PC-3 (cell line): ENCODE data around the gene GSK3B. TPM values are rescaled to one million over a fixed set of nuclear protein-coding genes. Genes with fewer than 3 reads are reported as not detected.
A peak's percentile ranks its signal among the peaks of the same experiment; 100 is the strongest.

Experiments
- ATAC-seq: fragments of 200-7000 bp; cut with Tn5 transposase; 2 replicates; pipeline ENCODE4 v1.9.1; 2020; ENCODE audit warnings: mild to moderate bottlenecking, moderate library complexity
- BruUV-seq: library from RNA; stranded (reverse); fragments of 400-500 nt; replicated peaks from 2 replicates; lab custom pipeline; 2021; lab: Mats Ljungman, UMichigan
- CTCF ChIA-PET: fragments of 300-600 bp; sonication (Branson Sonifier 250); formaldehyde crosslinking; loops from one replicate; lab custom pipeline; 2022; ENCODE audit warnings: antibody characterized with exemption; lab: Charles Lee
- POLR2A ChIA-PET: fragments of 300-600 bp; sonication (Branson Sonifier 250); formaldehyde crosslinking; loops from one replicate; lab custom pipeline; 2022; ENCODE audit warnings: antibody characterized with exemption; ENCODE audit not compliant: unreplicated experiment; lab: Charles Lee
- DNase-seq: peaks from one replicate; pipeline ENCODE4 v3.0.0-alpha.2; 2015
- H2AFZ ChIP-seq: fragments of 300-600 bp; sonication (generic); 2 replicates; pipeline ENCODE4 v1.6.0; 2016; ENCODE audit warnings: antibody characterized with exemption, low read length
- H3F3A ChIP-seq: fragments of 300-600 bp; sonication (generic); one replicate; pipeline ENCODE4 v1.6.0; 2017; ENCODE audit warnings: antibody characterized with exemption, low read length, control low read depth, mild to moderate bottlenecking; ENCODE audit not compliant: unreplicated experiment
- H3K27ac ChIP-seq: fragments of 300-600 bp; sonication (generic); 2 replicates; pipeline ENCODE4 v1.5.1; 2016; ENCODE audit warnings: mild to moderate bottlenecking, low read length
- H3K27me3 ChIP-seq: fragments of 300-600 bp; sonication (generic); 2 replicates; pipeline ENCODE4 v1.6.1; 2016; ENCODE audit warnings: low read length, mixed read lengths
- H3K36me3 ChIP-seq: fragments of 300-600 bp; sonication (generic); 2 replicates; pipeline ENCODE4 v1.6.1; 2016; ENCODE audit warnings: low read depth, mixed run types, low read length, mixed read lengths
- H3K4me1 ChIP-seq: fragments of 300-600 bp; sonication (generic); 2 replicates; pipeline ENCODE4 v1.5.1; 2016; ENCODE audit warnings: low read length; ENCODE audit not compliant: insufficient read depth
- H3K4me2 ChIP-seq: fragments of 300-600 bp; sonication (generic); 2 replicates; pipeline ENCODE4 v1.6.0; 2016; ENCODE audit warnings: low read length
- H3K4me3 ChIP-seq: fragments of 300-600 bp; sonication (generic); 2 replicates; pipeline ENCODE4 v1.5.1; 2016; ENCODE audit warnings: mild to moderate bottlenecking, low read length, mixed read lengths
- H3K79me2 ChIP-seq: fragments of 300-600 bp; sonication (generic); 2 replicates; pipeline ENCODE4 v1.6.1; 2017; ENCODE audit warnings: low read length, mixed read lengths
- H3K9ac ChIP-seq: fragments of 300-600 bp; sonication (generic); 2 replicates; pipeline ENCODE4 v1.6.0; 2016; ENCODE audit warnings: mild to moderate bottlenecking, low read length
- H3K9me2 ChIP-seq: fragments of 300-600 bp; sonication (generic); replicated peaks from 2 replicates; pipeline ENCODE4 v1.6.1; 2016; ENCODE audit warnings: mixed run types, low read length, mixed read lengths
- H3K9me3 ChIP-seq: fragments of 300-600 bp; sonication (generic); 2 replicates; pipeline ENCODE4 v1.6.1; 2016; ENCODE audit warnings: low read length, mixed read lengths
- H4K20me1 ChIP-seq: fragments of 300-600 bp; sonication (generic); 2 replicates; pipeline ENCODE4 v1.6.1; 2016; ENCODE audit warnings: low read length, mixed read lengths
- EZH2 ChIP-seq: fragments of 300-600 bp; sonication (generic); IDR thresholded peaks from one replicate; pipeline ENCODE4 v1.6.1; 2017; ENCODE audit warnings: antibody characterized with exemption, mild to moderate bottlenecking, low read length; ENCODE audit not compliant: unreplicated experiment
- EZH2phosphoT487 ChIP-seq: fragments of 300-600 bp; sonication (generic); IDR thresholded peaks from 2 replicates; pipeline ENCODE4 v1.6.1; 2018; ENCODE audit warnings: mild to moderate bottlenecking, antibody characterized with exemption, low read length, borderline replicate concordance
- intact Hi-C: fragments of 100-400 bp; cut with micrococcal nuclease; formaldehyde crosslinking; loops from 2 replicates; pipeline ENCODE4 v1.9.0; 2023
- total RNA-seq: library from RNA; depleted of rRNA; stranded (reverse); fragments of >200 nt; gene quantifications from 2 replicates; pipeline ENCODE4 v1.2.3, GENCODE V29; 2014
- TF ChIP-seq, protein P1 (sequence below): fragments of 300-600 bp; sonication (generic); conservative IDR thresholded peaks from 2 replicates; pipeline ENCODE4 v1.5.1; 2017; ENCODE audit warnings: antibody characterized with exemption, low read depth, mild to moderate bottlenecking, low read length

Gene GSK3B
- total RNA-seq, 1 experiment from 2014 or later = 55.8 TPM

DNA sequence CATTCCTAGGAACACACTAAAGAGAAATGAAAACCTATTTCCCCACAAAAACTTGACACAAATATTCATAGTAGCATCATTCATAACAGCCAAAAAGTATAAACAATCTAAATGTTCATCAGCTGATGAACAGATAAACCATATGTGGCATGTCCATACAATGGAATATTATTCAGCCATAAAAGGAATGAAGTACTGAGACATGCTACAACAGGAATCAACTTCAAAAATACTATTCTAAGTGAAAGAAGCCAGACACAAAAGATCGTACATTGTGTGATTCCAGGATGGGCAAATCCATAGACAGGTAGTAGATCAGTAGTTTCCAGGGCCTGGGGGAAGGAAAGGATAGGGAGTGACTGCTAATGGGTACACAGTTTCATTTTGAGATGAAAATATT is 118.0 kb downstream of the GSK3B start:
- intact Hi-C loops = no loop called here
- DNase-seq (no peak), ATAC-seq (no peak)
- Histone ChIP-seq H4K20me1 (peaks cover 9% of the 10 kb centered on the region; the same call in 1 of the 2 replicates), H3K4me3 (no peak overlapping the region), H3K27me3 (no peaks in the 10 kb centered on the region), H3K4me2 (no peak overlapping the region), H2AFZ (no peak overlapping the region), H3K79me2 (peaks cover 85% of the 10 kb centered on the region), H3K27ac (no peak overlapping the region), H3K4me1 (0 out of 2 replicates have a peak, but pooled peaks cover 13% of the 10 kb centered on the region), H3K9ac (no peak overlapping the region), H3K9me2 (no peaks in the 10 kb centered on the region), H3K9me3 (no peaks in the 10 kb centered on the region), H3K36me3 (0 out of 2 replicates have a peak, but pooled peaks cover 4% of the 10 kb centered on the region), H3F3A (no peaks in the 10 kb centered on the region)
- ChIA-PET POLR2A (no interaction called here), CTCF (no interaction called here)
- BruUV-seq = no TSS peak
- TF ChIP-seq EZH2 (no peak), EZH2phosphoT487 (no peak)
- TF ChIP-seq, protein P1, sequence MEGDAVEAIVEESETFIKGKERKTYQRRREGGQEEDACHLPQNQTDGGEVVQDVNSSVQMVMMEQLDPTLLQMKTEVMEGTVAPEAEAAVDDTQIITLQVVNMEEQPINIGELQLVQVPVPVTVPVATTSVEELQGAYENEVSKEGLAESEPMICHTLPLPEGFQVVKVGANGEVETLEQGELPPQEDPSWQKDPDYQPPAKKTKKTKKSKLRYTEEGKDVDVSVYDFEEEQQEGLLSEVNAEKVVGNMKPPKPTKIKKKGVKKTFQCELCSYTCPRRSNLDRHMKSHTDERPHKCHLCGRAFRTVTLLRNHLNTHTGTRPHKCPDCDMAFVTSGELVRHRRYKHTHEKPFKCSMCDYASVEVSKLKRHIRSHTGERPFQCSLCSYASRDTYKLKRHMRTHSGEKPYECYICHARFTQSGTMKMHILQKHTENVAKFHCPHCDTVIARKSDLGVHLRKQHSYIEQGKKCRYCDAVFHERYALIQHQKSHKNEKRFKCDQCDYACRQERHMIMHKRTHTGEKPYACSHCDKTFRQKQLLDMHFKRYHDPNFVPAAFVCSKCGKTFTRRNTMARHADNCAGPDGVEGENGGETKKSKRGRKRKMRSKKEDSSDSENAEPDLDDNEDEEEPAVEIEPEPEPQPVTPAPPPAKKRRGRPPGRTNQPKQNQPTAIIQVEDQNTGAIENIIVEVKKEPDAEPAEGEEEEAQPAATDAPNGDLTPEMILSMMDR = no peak

DNA sequence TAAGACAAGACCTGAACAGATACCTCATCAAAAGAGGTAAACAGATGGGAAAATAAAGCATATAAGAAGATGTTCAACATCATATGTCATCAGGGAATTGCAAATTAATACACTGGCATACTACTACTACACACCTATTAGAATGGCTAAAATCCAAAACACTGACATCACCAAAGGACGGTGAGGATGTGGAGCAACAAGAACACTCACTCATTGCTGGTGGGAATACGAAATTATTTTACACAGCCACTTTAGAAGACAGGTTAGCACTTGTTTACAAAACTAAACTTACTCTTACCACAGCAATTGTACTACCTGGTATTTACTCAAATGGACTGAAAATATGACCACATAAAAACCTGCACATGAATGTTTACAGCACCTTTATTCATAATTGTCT is 119.6 kb downstream of the GSK3B start:
- Histone ChIP-seq H3K4me1 (0 out of 2 replicates have a peak, but pooled peaks cover 13% of the 10 kb centered on the region), H3F3A (no peaks in the 10 kb centered on the region), H3K27ac (no peak overlapping the region), H3K9me2 (no peaks in the 10 kb centered on the region), H3K27me3 (no peaks in the 10 kb centered on the region), H4K20me1 (peaks cover 9% of the 10 kb centered on the region; the same call in 1 of the 2 replicates), H3K9me3 (no peaks in the 10 kb centered on the region), H3K79me2 (peaks cover 85% of the 10 kb centered on the region), H3K36me3 (no peaks in the 10 kb centered on the region), H3K9ac (no peak overlapping the region), H2AFZ (no peak overlapping the region), H3K4me3 (no peak overlapping the region), H3K4me2 (no peak overlapping the region)
- CTCF ChIA-PET = no interaction called here
- TF ChIP-seq EZH2phosphoT487 (no peak), EZH2 (no peak)
- TF ChIP-seq, protein P1 = no peak
- BruUV-seq = no TSS peak
- intact Hi-C loops = no loop called here
- DNase-seq = no peak
- ATAC-seq = no peak
- POLR2A ChIA-PET = no interaction called here

DNA sequence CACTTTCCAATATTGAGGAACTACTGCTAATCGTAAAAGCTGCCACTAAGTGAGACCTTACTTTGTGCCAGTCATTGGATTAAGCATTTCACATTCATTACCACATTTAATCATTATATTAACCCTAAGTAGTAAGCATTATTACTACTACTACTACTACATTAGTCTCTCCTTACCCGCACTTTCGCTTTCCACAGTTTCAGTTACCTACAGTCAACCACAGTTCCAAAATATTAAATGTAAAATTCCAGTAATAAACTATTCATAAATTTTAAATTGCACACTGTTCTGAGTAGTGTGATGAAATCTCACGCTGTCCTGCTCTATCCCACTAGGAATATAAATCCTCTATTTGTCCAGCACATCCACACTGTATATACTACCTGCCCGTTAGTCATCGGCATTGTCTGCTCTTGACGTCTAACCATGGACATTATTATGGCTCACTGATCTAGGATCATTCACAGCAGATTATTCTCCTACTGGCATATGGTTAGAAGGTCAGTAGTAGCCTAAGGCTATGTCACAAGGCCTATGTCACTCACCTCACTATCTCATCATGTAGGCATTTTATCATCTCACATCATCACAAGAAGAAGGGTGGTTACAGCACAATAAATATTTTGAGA is 121.1 kb downstream of the GSK3B start:
- 0 out of 2 replicates have a peak, but pooled peaks cover 13% of the 10 kb centered on the region for H3K4me1 ChIP-seq
- H3K27ac ChIP-seq = peak overlapping the region; percentile 14; the same call in 1 of the 2 replicates
- H2AFZ ChIP-seq = no peak overlapping the region
- H3K9me2 ChIP-seq = no peaks in the 10 kb centered on the region
- intact Hi-C loops = no loop called here
- H3K9me3 ChIP-seq = no peaks in the 10 kb centered on the region
- ChIA-PET CTCF (no interaction called here), POLR2A (no interaction called here)
- no peaks in the 10 kb centered on the region for H3K27me3 ChIP-seq
- peak overlapping the region; percentile 12; the same call in 1 of the 2 replicates for H3K4me2 ChIP-seq
- TF ChIP-seq EZH2phosphoT487 (no peak), EZH2 (no peak)
- TF ChIP-seq, protein P1 = no peak
- no peak overlapping the region for H3K4me3 ChIP-seq
- DNase-seq (peak; percentile 67), ATAC-seq (peak; percentile 68)
- no peak overlapping the region for H3K9ac ChIP-seq
- peaks cover 13% of the 10 kb centered on the region; the same call in 1 of the 2 replicates for H4K20me1 ChIP-seq
- H3K36me3 ChIP-seq = no peaks in the 10 kb centered on the region
- no peaks in the 10 kb centered on the region for H3F3A ChIP-seq
- H3K79me2 ChIP-seq = peaks cover 83% of the 10 kb centered on the region
- no TSS peak for BruUV-seq
